MG63 (cell line): ENCODE data around the gene WIPF3. TPM values are rescaled to one million over a fixed set of nuclear protein-coding genes. Genes with fewer than 3 reads are reported as not detected.

Experiments
- DNase-seq: peaks from one replicate; pipeline ENCODE4 v3.0.0-alpha.2; 2020
- H3K27me3 ChIP-seq: fragments of 250-450 bp; sonication (Bioruptor Pico); 2 replicates; pipeline ENCODE4 v1.5.1; 2020; ENCODE audit warnings: mild to moderate bottlenecking, moderate library complexity
- H3K36me3 ChIP-seq: fragments of 250-450 bp; sonication (Bioruptor Pico); 2 replicates; pipeline ENCODE4 v1.5.1; 2020; ENCODE audit warnings: mild to moderate bottlenecking, moderate library complexity
- H3K4me3 ChIP-seq: fragments of 250-450 bp; sonication (Bioruptor Pico); 2 replicates; pipeline ENCODE4 v1.5.1; 2020; ENCODE audit warnings: mild to moderate bottlenecking, moderate library complexity
- H3K9me3 ChIP-seq: fragments of 250-450 bp; sonication (Bioruptor Pico); 2 replicates; pipeline ENCODE4 v1.5.1; 2020; ENCODE audit warnings: mild to moderate bottlenecking, moderate library complexity
- total RNA-seq: library from RNA; depleted of rRNA; stranded (reverse); fragments of >200 nt; shearing (Covaris generic); gene quantifications from 2 replicates; pipeline ENCODE4 v1.2.3, GENCODE V29; 2014; ENCODE audit warnings: low replicate concordance

WIPF3 gene
- total RNA-seq, 1 experiment from 2014 or later = not detected

- no peaks in the 10 kb centered on the region for H3K27me3 ChIP-seq
- peaks cover 18% of the 10 kb centered on the region for H3K9me3 ChIP-seq
- DNase-seq = no peak
- no peak overlapping the region for H3K4me3 ChIP-seq
- H3K36me3 ChIP-seq = no peaks in the 10 kb centered on the region
Observed at GRCh38 chr7:29906200-29907022, 100.1 kb downstream of the WIPF3 start.

- Histone ChIP-seq H3K9me3 (no peaks in the 10 kb centered on the region), H3K4me3 (no peak overlapping the region), H3K36me3 (no peaks in the 10 kb centered on the region), H3K27me3 (no peaks in the 10 kb centered on the region)
- DNase-seq = no peak
Observed at GRCh38 chr7:29914180-29914579, 107.9 kb downstream of the WIPF3 start.

DNA sequence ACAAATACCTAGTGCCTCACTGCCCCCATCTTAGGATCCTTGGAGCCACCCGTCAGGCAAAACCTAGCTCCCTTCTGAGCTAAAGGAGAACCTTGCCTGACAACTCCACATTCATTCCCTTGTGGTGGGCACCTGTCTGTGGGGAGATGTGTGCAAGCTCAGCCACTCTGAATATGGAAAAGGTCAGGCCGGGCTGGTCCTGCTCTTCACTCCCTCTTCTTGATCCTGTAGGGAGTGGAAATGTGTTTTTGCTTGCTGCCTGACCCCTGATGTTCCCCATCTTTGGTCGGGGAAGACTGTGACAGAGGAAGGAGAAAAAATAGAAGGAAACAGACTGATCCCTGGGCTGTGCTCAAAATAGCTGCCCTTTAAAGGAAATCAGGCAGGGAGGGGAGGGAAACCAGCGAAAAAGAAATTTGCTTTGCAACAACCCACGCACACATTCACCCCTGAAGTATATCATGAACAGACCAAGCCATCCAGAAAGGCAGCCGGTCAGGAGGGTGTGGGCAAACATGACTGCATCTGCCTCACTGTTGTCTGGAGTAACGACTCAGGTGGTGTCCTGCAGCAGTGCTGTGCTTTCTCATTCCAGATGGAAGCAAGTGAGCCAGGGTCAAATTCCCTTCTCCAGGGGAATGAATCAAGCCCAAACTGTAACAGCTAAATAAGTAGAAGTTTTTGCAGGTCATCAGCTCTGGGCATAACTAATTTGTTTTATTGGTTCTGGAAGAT is 109.3 kb downstream of the WIPF3 start:
- Histone ChIP-seq H3K4me3 (no peak overlapping the region), H3K9me3 (no peaks in the 10 kb centered on the region), H3K36me3 (no peaks in the 10 kb centered on the region), H3K27me3 (no peaks in the 10 kb centered on the region)
- no peak for DNase-seq

- Histone ChIP-seq H3K4me3 (no peak overlapping the region), H3K9me3 (no peaks in the 10 kb centered on the region), H3K36me3 (no peaks in the 10 kb centered on the region), H3K27me3 (no peaks in the 10 kb centered on the region)
- no peak for DNase-seq
Observed at GRCh38 chr7:29917641-29918040, 111.3 kb downstream of the WIPF3 start.

DNA sequence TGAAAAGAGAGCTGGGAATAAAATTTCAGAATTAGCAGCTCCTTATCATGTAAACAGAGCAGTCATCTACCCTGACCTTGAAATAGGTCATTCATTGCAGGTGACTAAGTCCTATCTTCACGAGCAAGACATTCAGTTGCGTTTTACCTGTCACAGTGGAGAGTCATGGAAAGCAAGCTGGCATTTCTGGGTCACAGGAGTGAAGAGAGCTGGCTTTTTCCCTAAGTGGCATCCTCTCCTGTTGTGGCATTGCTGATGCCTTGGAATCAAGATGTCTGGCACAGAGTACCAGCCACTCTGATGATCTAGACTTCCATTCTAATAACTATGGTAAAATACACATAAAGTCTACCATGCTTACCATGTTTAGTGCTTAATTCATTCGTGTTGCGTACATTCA is 112.5 kb downstream of the WIPF3 start:
- no peaks in the 10 kb centered on the region for H3K27me3 ChIP-seq

GRCh38 chr7:29919790-29920189 is 113.5 kb downstream of the WIPF3 start:
- Histone ChIP-seq H3K36me3 (no peaks in the 10 kb centered on the region), H3K4me3 (no peak overlapping the region), H3K27me3 (no peaks in the 10 kb centered on the region)

More for the DNA sequence above, 112.5 kb downstream of the WIPF3 start:
- Histone ChIP-seq H3K36me3 (no peaks in the 10 kb centered on the region), H3K4me3 (no peak overlapping the region), H3K9me3 (no peaks in the 10 kb centered on the region)
- DNase-seq = no peak

GRCh38 chr7:29920491-29920890 is 114.2 kb downstream of the WIPF3 start:
- no peak for DNase-seq
- Histone ChIP-seq H3K9me3 (no peaks in the 10 kb centered on the region), H3K27me3 (no peaks in the 10 kb centered on the region), H3K36me3 (no peaks in the 10 kb centered on the region), H3K4me3 (no peak overlapping the region)

More at GRCh38 chr7:29919790-29920189, 113.5 kb downstream of the WIPF3 start:
- no peak for DNase-seq
- H3K9me3 ChIP-seq = no peaks in the 10 kb centered on the region

- Histone ChIP-seq H3K27me3 (no peaks in the 10 kb centered on the region), H3K4me3 (no peak overlapping the region), H3K36me3 (no peaks in the 10 kb centered on the region), H3K9me3 (no peaks in the 10 kb centered on the region)
- DNase-seq = peak; percentile 26
Observed at GRCh38 chr7:29921404-29922010, 115.2 kb downstream of the WIPF3 start.

GRCh38 chr7:29922921-29923700 is 116.8 kb downstream of the WIPF3 start:
- H3K36me3 ChIP-seq = no peaks in the 10 kb centered on the region
- H3K27me3 ChIP-seq = no peaks in the 10 kb centered on the region
- DNase-seq = no peak
- no peak overlapping the region for H3K4me3 ChIP-seq
- no peaks in the 10 kb centered on the region for H3K9me3 ChIP-seq

GRCh38 chr7:29924006-29924405 is 117.7 kb downstream of the WIPF3 start:
- DNase-seq = no peak
- Histone ChIP-seq H3K36me3 (no peaks in the 10 kb centered on the region), H3K27me3 (no peaks in the 10 kb centered on the region), H3K4me3 (no peak overlapping the region), H3K9me3 (no peaks in the 10 kb centered on the region)

DNA sequence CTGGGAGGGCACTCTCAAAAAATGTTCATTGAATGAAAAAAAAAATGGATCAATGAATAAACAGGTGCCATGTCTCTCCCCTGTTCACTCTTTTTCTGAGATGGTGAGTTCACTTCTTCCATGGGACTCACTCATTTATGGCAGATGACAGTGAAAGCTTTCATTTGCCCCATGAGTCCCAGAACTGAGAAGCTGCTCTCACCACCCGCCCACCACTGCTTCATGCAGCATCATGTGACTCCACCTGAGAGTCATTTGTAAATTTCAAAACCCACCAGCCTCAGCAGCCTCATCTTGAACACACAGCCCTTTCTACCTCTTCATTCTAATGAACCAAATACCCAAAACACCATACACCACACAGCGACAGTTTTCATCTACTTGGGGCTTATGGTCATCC is 118.4 kb downstream of the WIPF3 start:
- DNase-seq = no peak
- H3K4me3 ChIP-seq = no peak overlapping the region
- H3K27me3 ChIP-seq = no peaks in the 10 kb centered on the region
- no peaks in the 10 kb centered on the region for H3K9me3 ChIP-seq
- H3K36me3 ChIP-seq = no peaks in the 10 kb centered on the region

GRCh38 chr7:29926216-29926615 is 119.9 kb downstream of the WIPF3 start:
- H3K9me3 ChIP-seq = no peaks in the 10 kb centered on the region
- no peak overlapping the region for H3K4me3 ChIP-seq
- 0 out of 2 replicates have a peak, but pooled peaks cover 5% of the 10 kb centered on the region for H3K36me3 ChIP-seq
- no peak for DNase-seq
- H3K27me3 ChIP-seq = no peaks in the 10 kb centered on the region

DNA sequence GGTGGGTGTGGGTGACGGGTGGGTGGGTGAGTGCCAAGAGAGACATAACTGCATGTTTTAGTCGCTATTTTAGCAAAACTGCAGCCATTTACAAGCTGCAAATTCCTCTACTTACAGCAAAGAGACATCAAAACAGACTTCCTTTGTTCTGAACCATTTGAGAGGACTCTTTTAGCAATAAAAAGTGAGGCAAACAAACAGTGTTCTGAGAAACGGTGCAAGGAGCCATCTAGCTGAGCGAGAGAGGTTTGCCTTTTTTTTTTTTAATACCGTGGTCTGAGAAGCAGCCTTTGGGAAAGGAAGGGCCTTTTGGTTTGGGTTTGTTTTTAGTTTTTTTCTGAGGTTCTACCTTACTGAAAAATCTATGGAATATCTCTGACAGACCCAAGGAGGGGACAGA is 120.4 kb downstream of the WIPF3 start:
- no peak for DNase-seq
- 0 out of 2 replicates have a peak, but pooled peaks cover 5% of the 10 kb centered on the region for H3K36me3 ChIP-seq
- no peaks in the 10 kb centered on the region for H3K27me3 ChIP-seq
- H3K9me3 ChIP-seq = no peaks in the 10 kb centered on the region
- H3K4me3 ChIP-seq = no peak overlapping the region

GRCh38 chr7:29929018-29929807 is 122.9 kb downstream of the WIPF3 start:
- DNase-seq = no peak
- Histone ChIP-seq H3K4me3 (no peak overlapping the region), H3K9me3 (no peaks in the 10 kb centered on the region), H3K27me3 (no peaks in the 10 kb centered on the region), H3K36me3 (peaks cover 16% of the 10 kb centered on the region)

GRCh38 chr7:29935111-29935510 is 128.8 kb downstream of the WIPF3 start:
- H3K4me3 ChIP-seq = no peak overlapping the region
- no peaks in the 10 kb centered on the region for H3K9me3 ChIP-seq
- DNase-seq = no peak
- H3K27me3 ChIP-seq = no peaks in the 10 kb centered on the region
- peaks cover 40% of the 10 kb centered on the region for H3K36me3 ChIP-seq

GRCh38 chr7:29937132-29937531 is 130.8 kb downstream of the WIPF3 start:
- no peak overlapping the region for H3K4me3 ChIP-seq
- no peaks in the 10 kb centered on the region for H3K27me3 ChIP-seq
- H3K36me3 ChIP-seq = peaks cover 46% of the 10 kb centered on the region
- no peaks in the 10 kb centered on the region for H3K9me3 ChIP-seq
- no peak for DNase-seq
